ENCODE results near the gene CMTM5. TPM values are rescaled to one million over a fixed set of nuclear protein-coding genes. Genes with fewer than 3 reads are reported as not detected.

Gene CMTM5
- total RNA-seq, 3 donors from 2014 or later = 0.58 to 3.5 (median 0.58) TPM

GRCh38 chr14:23413681-23414080, 36.8 kb downstream of the CMTM5 start:
- DNase-seq (no peak), ATAC-seq (no peak)
- no peak for TF ChIP-seq CTCF (IDR thresholded peaks at IDR 0.05)
- H3K4me1 ChIP-seq (ENCODE audit: low read depth) = no peaks in the 10 kb centered on the region
- H3K36me3 ChIP-seq (ENCODE audit: low read depth) = no peaks in the 10 kb centered on the region
- no peaks in the 10 kb centered on the region for H3K9me3 ChIP-seq
- no peak overlapping the region for H3K4me3 ChIP-seq
- intact Hi-C loops (cut with DNase I, micrococcal nuclease) = no loop called here

- ATAC-seq (no peak), DNase-seq (no peak)
- intact Hi-C loops (cut with DNase I, micrococcal nuclease) = no loop called here
- Histone ChIP-seq H3K4me1 (ENCODE audit: low read depth) (no peaks in the 10 kb centered on the region), H3K36me3 (ENCODE audit: low read depth) (no peaks in the 10 kb centered on the region), H3K9me3 (no peaks in the 10 kb centered on the region), H3K4me3 (no peak overlapping the region)
- TF ChIP-seq CTCF (IDR thresholded peaks at IDR 0.05) = no peak
Observed at GRCh38 chr14:23414254-23414653, 37.4 kb downstream of the CMTM5 start.

DNA sequence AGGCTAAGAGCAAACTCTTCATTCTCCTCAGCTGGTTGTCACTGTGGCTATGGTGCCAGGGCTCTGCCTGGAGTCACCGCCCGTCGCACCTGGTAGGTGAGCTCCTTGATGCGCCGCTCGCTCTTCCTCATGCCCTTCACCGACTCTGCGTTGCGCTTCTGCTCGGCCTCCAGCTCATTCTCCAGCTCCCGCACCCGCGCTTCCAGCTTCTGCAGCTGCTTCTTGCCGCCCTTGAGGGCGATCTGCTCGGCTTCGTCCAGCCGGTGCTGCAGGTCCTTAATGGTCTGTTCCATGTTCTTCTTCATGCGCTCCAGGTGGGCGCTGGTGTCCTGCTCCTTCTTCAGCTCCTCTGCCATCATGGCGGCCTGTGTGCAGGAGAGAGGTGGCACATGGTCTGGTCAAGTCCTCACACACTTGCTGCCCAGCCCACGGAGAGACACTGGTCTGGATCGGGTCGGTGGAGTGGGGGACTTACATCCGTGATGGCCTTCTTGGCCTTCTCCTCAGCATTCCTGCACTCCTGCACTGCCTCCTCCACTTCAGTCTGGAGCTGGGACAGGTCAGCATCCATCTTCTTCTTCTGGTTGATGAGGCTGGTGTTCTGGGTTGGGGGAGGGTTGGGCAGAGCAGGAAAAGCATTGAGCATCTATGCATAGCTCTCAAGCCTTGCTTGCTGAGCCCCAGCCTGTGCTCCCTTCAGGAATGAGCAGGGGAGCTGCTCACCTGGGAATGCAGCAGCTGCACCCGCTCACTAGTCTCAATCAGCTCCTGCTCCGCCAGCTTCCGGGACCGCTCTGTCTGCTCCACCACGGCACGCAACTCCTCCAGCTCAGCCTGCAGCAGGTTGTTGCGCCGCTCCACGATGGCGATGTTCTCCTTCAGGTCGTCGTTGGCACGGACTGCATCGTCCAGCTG, 38.3 kb downstream of the CMTM5 start:
- H3K36me3 ChIP-seq (ENCODE audit: low read depth) = no peaks in the 10 kb centered on the region
- DNase-seq (no peak), ATAC-seq (no peak)
- H3K9me3 ChIP-seq = no peaks in the 10 kb centered on the region
- TF ChIP-seq CTCF (IDR thresholded peaks at IDR 0.05) = no peak
- no peaks in the 10 kb centered on the region for H3K4me1 ChIP-seq (ENCODE audit: low read depth)
- intact Hi-C loops (cut with DNase I, micrococcal nuclease) = no loop called here
- no peak overlapping the region for H3K4me3 ChIP-seq

- no peak for ATAC-seq
- intact Hi-C loops (cut with DNase I, micrococcal nuclease) = no loop called here
Observed at GRCh38 chr14:23415821-23416778, 39.3 kb downstream of the CMTM5 start.

More at GRCh38 chr14:23415821-23416778, 39.3 kb downstream of the CMTM5 start:
- DNase-seq = no peak
- Histone ChIP-seq H3K4me1 (ENCODE audit: low read depth) (no peaks in the 10 kb centered on the region), H3K36me3 (ENCODE audit: low read depth) (no peaks in the 10 kb centered on the region), H3K4me3 (no peak overlapping the region), H3K9me3 (no peaks in the 10 kb centered on the region)
- no peak for TF ChIP-seq CTCF (IDR thresholded peaks at IDR 0.05)

Measured in mucosa of descending colon (tissue), 3 donors.